ENCODE measurements around the gene MARCO.

DNA sequence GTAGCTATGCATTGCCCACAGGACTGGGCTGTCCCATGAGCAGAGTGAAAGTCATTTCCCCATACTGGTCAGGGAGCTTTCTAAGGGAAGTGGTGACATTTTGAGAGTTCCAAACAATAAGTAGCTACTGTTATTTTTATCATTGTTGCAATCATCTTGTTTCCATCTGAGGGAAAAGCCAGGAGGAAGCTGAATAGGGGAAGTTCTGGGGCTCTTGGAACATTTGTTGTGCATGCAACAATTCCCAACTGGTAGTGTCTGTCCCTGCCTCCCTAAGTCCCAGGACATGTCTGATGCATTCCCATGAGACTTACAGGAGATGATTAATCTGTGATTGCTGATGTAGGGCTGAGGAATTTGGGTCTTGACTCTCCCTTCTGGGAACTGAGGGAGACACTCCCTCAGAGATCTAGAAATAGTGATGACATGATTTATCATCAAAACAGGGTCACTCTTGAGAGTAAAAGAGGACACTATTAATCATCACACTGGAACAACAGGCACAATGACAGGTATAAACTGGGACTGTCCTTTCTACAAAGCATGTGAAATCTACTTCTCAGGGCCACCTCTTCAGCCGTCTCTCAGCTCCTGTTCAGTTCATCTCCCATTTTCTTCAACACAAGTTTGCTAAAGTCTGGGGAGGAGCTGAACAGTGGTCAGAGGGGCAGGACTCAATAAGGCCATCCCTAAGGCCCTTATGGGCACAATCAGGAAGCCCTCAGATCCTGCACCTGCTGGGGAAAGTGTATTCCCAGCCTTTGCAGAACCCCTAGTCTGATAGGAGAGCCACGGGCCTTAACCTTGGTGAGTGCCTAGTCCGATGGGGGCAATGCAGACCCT lies 28.0 kb upstream of the MARCO start:
- TF ChIP-seq, protein P1, sequence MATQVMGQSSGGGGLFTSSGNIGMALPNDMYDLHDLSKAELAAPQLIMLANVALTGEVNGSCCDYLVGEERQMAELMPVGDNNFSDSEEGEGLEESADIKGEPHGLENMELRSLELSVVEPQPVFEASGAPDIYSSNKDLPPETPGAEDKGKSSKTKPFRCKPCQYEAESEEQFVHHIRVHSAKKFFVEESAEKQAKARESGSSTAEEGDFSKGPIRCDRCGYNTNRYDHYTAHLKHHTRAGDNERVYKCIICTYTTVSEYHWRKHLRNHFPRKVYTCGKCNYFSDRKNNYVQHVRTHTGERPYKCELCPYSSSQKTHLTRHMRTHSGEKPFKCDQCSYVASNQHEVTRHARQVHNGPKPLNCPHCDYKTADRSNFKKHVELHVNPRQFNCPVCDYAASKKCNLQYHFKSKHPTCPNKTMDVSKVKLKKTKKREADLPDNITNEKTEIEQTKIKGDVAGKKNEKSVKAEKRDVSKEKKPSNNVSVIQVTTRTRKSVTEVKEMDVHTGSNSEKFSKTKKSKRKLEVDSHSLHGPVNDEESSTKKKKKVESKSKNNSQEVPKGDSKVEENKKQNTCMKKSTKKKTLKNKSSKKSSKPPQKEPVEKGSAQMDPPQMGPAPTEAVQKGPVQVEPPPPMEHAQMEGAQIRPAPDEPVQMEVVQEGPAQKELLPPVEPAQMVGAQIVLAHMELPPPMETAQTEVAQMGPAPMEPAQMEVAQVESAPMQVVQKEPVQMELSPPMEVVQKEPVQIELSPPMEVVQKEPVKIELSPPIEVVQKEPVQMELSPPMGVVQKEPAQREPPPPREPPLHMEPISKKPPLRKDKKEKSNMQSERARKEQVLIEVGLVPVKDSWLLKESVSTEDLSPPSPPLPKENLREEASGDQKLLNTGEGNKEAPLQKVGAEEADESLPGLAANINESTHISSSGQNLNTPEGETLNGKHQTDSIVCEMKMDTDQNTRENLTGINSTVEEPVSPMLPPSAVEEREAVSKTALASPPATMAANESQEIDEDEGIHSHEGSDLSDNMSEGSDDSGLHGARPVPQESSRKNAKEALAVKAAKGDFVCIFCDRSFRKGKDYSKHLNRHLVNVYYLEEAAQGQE (IDR thresholded peaks at IDR 0.05; ENCODE audit: insufficient read depth in 1 of 2, low read depth in 2 of 2, low read length in 2 of 2), result no peak
- TF ChIP-seq POLR2AphosphoS5 (IDR thresholded peaks at IDR 0.05; ENCODE audit: low read depth, low read length), result no peak
- TF ChIP-seq TAF1 (IDR thresholded peaks at IDR 0.05; ENCODE audit: borderline replicate concordance, insufficient read depth, low read length), result no peak
- no peak for TF ChIP-seq SIN3A (IDR thresholded peaks at IDR 0.05; ENCODE audit: borderline replicate concordance, insufficient read depth, low read length)

Data from PFSK-1 (cell line).